Measurements from ENCODE around the gene TRPM1.

- TF ChIP-seq CTCF (IDR thresholded peaks at IDR 0.05), result no peak
- no peak for TF ChIP-seq POLR2A (IDR thresholded peaks at IDR 0.05)
Observed at GRCh38 chr15:31046759-31047359, 54.7 kb downstream of the TRPM1 start.
